Measurements from ENCODE around the gene RBKS. TPM values are rescaled to one million over a fixed set of nuclear protein-coding genes. Genes with fewer than 3 reads are reported as not detected.

RBKS gene
- total RNA-seq, 1 experiment from 2014 or later = 0.54 TPM

GRCh38 chr2:27782701-27783100 is 107.5 kb downstream of the RBKS start:
- TF ChIP-seq, protein P1, sequence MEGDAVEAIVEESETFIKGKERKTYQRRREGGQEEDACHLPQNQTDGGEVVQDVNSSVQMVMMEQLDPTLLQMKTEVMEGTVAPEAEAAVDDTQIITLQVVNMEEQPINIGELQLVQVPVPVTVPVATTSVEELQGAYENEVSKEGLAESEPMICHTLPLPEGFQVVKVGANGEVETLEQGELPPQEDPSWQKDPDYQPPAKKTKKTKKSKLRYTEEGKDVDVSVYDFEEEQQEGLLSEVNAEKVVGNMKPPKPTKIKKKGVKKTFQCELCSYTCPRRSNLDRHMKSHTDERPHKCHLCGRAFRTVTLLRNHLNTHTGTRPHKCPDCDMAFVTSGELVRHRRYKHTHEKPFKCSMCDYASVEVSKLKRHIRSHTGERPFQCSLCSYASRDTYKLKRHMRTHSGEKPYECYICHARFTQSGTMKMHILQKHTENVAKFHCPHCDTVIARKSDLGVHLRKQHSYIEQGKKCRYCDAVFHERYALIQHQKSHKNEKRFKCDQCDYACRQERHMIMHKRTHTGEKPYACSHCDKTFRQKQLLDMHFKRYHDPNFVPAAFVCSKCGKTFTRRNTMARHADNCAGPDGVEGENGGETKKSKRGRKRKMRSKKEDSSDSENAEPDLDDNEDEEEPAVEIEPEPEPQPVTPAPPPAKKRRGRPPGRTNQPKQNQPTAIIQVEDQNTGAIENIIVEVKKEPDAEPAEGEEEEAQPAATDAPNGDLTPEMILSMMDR (conservative IDR thresholded peaks at IDR 0.05; ENCODE audit: low read depth, low read length) = no peak
- TF ChIP-seq EZH2 (IDR thresholded peaks at IDR 0.05; ENCODE audit: borderline replicate concordance, low read depth, low read length, poor library complexity, severe bottlenecking) = no peak
- no TSS peak for BruUV-seq (replicated peaks)
- intact Hi-C loops (cut with micrococcal nuclease; ENCODE audit: unreplicated experiment) = no loop called here
- Histone ChIP-seq H3K36me3 (ENCODE audit: insufficient read depth, low read length, poor library complexity, severe bottlenecking) (no peaks in the 10 kb centered on the region), H3K9me3 (ENCODE audit: low read depth, low read length, poor library complexity, severe bottlenecking) (no peaks in the 10 kb centered on the region), H3K27me3 (replicated peaks; ENCODE audit: insufficient read depth, low read depth, low read length, poor library complexity) (no peaks in the 10 kb centered on the region), H3K4me1 (ENCODE audit: insufficient read depth, low read length, poor library complexity, severe bottlenecking) (peaks cover 17% of the 10 kb centered on the region), H3K4me3 (ENCODE audit: low read depth, low read length, poor library complexity, severe bottlenecking) (no peak overlapping the region), H3K27ac (ENCODE audit: low read depth, low read length, poor library complexity, severe bottlenecking) (no peak overlapping the region)
- DNase-seq (ENCODE audit: low spot score) = no peak
- ChIA-PET CTCF (no interaction called here), POLR2A (ENCODE audit: low non-redundant PET) (no interaction called here)

DNA sequence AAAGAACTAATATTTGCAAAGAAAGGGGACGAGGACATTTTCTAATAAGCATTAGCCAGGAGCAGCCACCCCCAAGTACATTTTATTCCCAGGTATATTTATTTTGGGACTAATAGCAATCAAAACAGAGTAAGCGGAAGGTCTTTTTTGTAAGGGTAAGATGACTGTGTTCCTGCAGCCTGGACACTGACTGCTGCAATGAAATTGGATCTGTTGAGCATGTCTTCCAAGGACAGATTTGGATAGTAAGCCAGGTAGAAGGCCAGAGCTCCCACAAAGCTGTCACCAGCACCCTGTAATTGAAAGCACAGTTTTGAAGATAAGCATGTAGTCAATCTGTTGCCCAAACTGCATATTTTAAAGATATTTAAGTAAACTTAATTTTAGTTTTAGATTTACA is 108.7 kb downstream of the RBKS start:
- Histone ChIP-seq H3K27me3 (replicated peaks; ENCODE audit: insufficient read depth, low read depth, low read length, poor library complexity) (no peaks in the 10 kb centered on the region), H3K4me1 (ENCODE audit: insufficient read depth, low read length, poor library complexity, severe bottlenecking) (peaks cover 25% of the 10 kb centered on the region), H3K27ac (ENCODE audit: low read depth, low read length, poor library complexity, severe bottlenecking) (no peak overlapping the region), H3K4me3 (ENCODE audit: low read depth, low read length, poor library complexity, severe bottlenecking) (no peak overlapping the region), H3K9me3 (ENCODE audit: low read depth, low read length, poor library complexity, severe bottlenecking) (no peaks in the 10 kb centered on the region), H3K36me3 (ENCODE audit: insufficient read depth, low read length, poor library complexity, severe bottlenecking) (no peaks in the 10 kb centered on the region)
- POLR2A ChIA-PET (ENCODE audit: low non-redundant PET) = no interaction called here
- intact Hi-C loops (cut with micrococcal nuclease; ENCODE audit: unreplicated experiment) = no loop called here
- DNase-seq (ENCODE audit: low spot score) = no peak
- CTCF ChIA-PET = no interaction called here
- no TSS peak for BruUV-seq (replicated peaks)
- TF ChIP-seq, protein P1 (conservative IDR thresholded peaks at IDR 0.05; ENCODE audit: low read depth, low read length) = no peak
- TF ChIP-seq EZH2 (IDR thresholded peaks at IDR 0.05; ENCODE audit: borderline replicate concordance, low read depth, low read length, poor library complexity, severe bottlenecking) = no peak

GRCh38 chr2:27779417-27780055 is 110.7 kb downstream of the RBKS start:
- DNase-seq (ENCODE audit: low spot score) = peak; percentile 76
- no peak for TF ChIP-seq EZH2 (IDR thresholded peaks at IDR 0.05; ENCODE audit: borderline replicate concordance, low read depth, low read length, poor library complexity, severe bottlenecking)
- TF ChIP-seq, protein P1 (conservative IDR thresholded peaks at IDR 0.05; ENCODE audit: low read depth, low read length) = no peak
- Histone ChIP-seq H3K9me3 (ENCODE audit: low read depth, low read length, poor library complexity, severe bottlenecking) (no peaks in the 10 kb centered on the region), H3K4me3 (ENCODE audit: low read depth, low read length, poor library complexity, severe bottlenecking) (peak overlapping the region; percentile 4), H3K27ac (ENCODE audit: low read depth, low read length, poor library complexity, severe bottlenecking) (peak overlapping the region; percentile 70), H3K27me3 (replicated peaks; ENCODE audit: insufficient read depth, low read depth, low read length, poor library complexity) (no peaks in the 10 kb centered on the region), H3K36me3 (ENCODE audit: insufficient read depth, low read length, poor library complexity, severe bottlenecking) (no peaks in the 10 kb centered on the region), H3K4me1 (ENCODE audit: insufficient read depth, low read length, poor library complexity, severe bottlenecking) (peaks cover 27% of the 10 kb centered on the region)
- BruUV-seq (replicated peaks) = no TSS peak
- CTCF ChIA-PET = no interaction called here
- intact Hi-C loops (cut with micrococcal nuclease; ENCODE audit: unreplicated experiment) = loop anchor here (10.0 kb wide), 1 partner anchor 105 kb away; no protein-coding TSS in a partner anchor
- POLR2A ChIA-PET (ENCODE audit: low non-redundant PET) = interaction anchor here (0.7 kb wide), 1 partner anchor 116 kb away, joined by 4 read pairs; the partner anchor contains the start of genes SLC4A1AP and SUPT7L

Measured in A673 (cell line).